Vagina (tissue), 2 donors: Measurements from ENCODE around the gene STEAP3. TPM values are rescaled to one million over a fixed set of nuclear protein-coding genes. Genes with fewer than 3 reads are reported as not detected.

Experiments
- DNase-seq, 2 donors: peaks; one replicate each; pipeline ENCODE4 v3.0.0-alpha.2; 2017; ENCODE audit errors: extremely low spot score in 2 of 2
- H3K27ac ChIP-seq: fragments of 200-600 bp; sonication (generic); one replicate; pipeline ENCODE4 v1.5.1; 2019
- H3K27me3 ChIP-seq: fragments of 200-600 bp; sonication (generic); one replicate; pipeline ENCODE4 v1.5.1; 2019
- H3K36me3 ChIP-seq, 2 donors: fragments of 200-600 bp; sonication (generic); one replicate each; pipeline ENCODE4 v1.5.1; 2017 to 2019
- H3K4me1 ChIP-seq: fragments of 200-600 bp; sonication (generic); one replicate; pipeline ENCODE4 v1.5.1; 2019
- H3K4me3 ChIP-seq, 2 donors: fragments of 200-600 bp; sonication (generic); 1 replicate in 1 of 2; 2 replicates in 1 of 2; pipeline ENCODE4 v1.5.1; 2016 to 2019
- H3K9me3 ChIP-seq: fragments of 200-600 bp; sonication (generic); one replicate; pipeline ENCODE4 v1.5.1; 2019
- CTCF ChIP-seq, 3 experiments: fragments of 450-650 bp in 2 of 3; fragments of 200-600 bp in 1 of 3; sonication (generic) in 1 of 3; IDR thresholded peaks; one replicate each; pipeline ENCODE4 v1.5.1; 2017 to 2019; ENCODE audit warnings: antibody characterized with exemption in 3 of 3, mild to moderate bottlenecking in 2 of 3, moderate library complexity in 2 of 3
- POLR2A ChIP-seq, 2 donors: fragments of 450-650 bp; IDR thresholded peaks; one replicate each; pipeline ENCODE4 v1.6.1; 2017; ENCODE audit warnings: antibody characterized with exemption in 2 of 2, mild to moderate bottlenecking in 2 of 2, moderate library complexity in 2 of 2
- POLR2AphosphoS5 ChIP-seq, 2 donors: sonication (generic); formaldehyde crosslinking; IDR thresholded peaks; one replicate each; pipeline ENCODE4 v1.9.0; 2017; ENCODE audit warnings: antibody characterized with exemption in 2 of 2, mild to moderate bottlenecking in 2 of 2, low read depth in 1 of 2; ENCODE audit not compliant: insufficient read depth in 1 of 2
- intact Hi-C: fragments of 100-400 bp; cut with DNase I; formaldehyde crosslinking; loops from one replicate; pipeline ENCODE4 v1.15.1; 2023
- total RNA-seq: library from RNA; depleted of rRNA; stranded (reverse); fragments of >200 nt; gene quantifications from one replicate; pipeline ENCODE4 v1.2.3, GENCODE V29; 2016

STEAP3 gene
- total RNA-seq, 1 donor from 2014 or later, result 22.1 TPM

- DNase-seq, result no peak
- Histone ChIP-seq H3K4me3 (no peak overlapping the region), H3K9me3 (no peaks in the 10 kb centered on the region), H3K27me3 (no peaks in the 10 kb centered on the region), H3K4me1 (no peaks in the 10 kb centered on the region), H3K36me3 (no peaks in the 10 kb centered on the region), H3K27ac (no peak overlapping the region)
- TF ChIP-seq POLR2AphosphoS5 (IDR thresholded peaks at IDR 0.05; ENCODE audit: insufficient read depth in 1 of 2, low read depth in 1 of 2) (no peak), POLR2A (IDR thresholded peaks at IDR 0.05) (no peak), CTCF (IDR thresholded peaks at IDR 0.05) (no peak)
- intact Hi-C loops, result no loop called here
Measured at GRCh38 chr2:119280680-119281079, 57.0 kb downstream of the STEAP3 start.

GRCh38 chr2:119282146-119282995 lies 58.7 kb downstream of the STEAP3 start:
- DNase-seq, result no peak
- H3K4me1 ChIP-seq, result no peaks in the 10 kb centered on the region
- H3K36me3 ChIP-seq, result no peaks in the 10 kb centered on the region
- no peak overlapping the region for H3K4me3 ChIP-seq
- no peaks in the 10 kb centered on the region for H3K27me3 ChIP-seq
- TF ChIP-seq POLR2AphosphoS5 (IDR thresholded peaks at IDR 0.05; ENCODE audit: insufficient read depth in 1 of 2, low read depth in 1 of 2) (no peak), POLR2A (IDR thresholded peaks at IDR 0.05) (no peak), CTCF (IDR thresholded peaks at IDR 0.05) (no peak)
- intact Hi-C loops, result no loop called here
- H3K9me3 ChIP-seq, result no peaks in the 10 kb centered on the region
- H3K27ac ChIP-seq, result no peak overlapping the region

GRCh38 chr2:119282996-119283511 lies 59.4 kb downstream of the STEAP3 start:
- intact Hi-C loops, result no loop called here
- no peak for DNase-seq
- Histone ChIP-seq H3K27ac (no peak overlapping the region), H3K4me3 (no peak overlapping the region), H3K36me3 (no peaks in the 10 kb centered on the region), H3K4me1 (no peaks in the 10 kb centered on the region), H3K9me3 (no peaks in the 10 kb centered on the region), H3K27me3 (no peaks in the 10 kb centered on the region)
- TF ChIP-seq CTCF (IDR thresholded peaks at IDR 0.05), result no peak
- TF ChIP-seq POLR2A (IDR thresholded peaks at IDR 0.05), result no peak
- no peak for TF ChIP-seq POLR2AphosphoS5 (IDR thresholded peaks at IDR 0.05; ENCODE audit: insufficient read depth in 1 of 2, low read depth in 1 of 2)

GRCh38 chr2:119283873-119284331 lies 60.3 kb downstream of the STEAP3 start:
- no peak for DNase-seq
- H3K4me3 ChIP-seq, result no peak overlapping the region
- H3K4me1 ChIP-seq, result no peaks in the 10 kb centered on the region
- no peaks in the 10 kb centered on the region for H3K9me3 ChIP-seq
- H3K27me3 ChIP-seq, result no peaks in the 10 kb centered on the region
- no peak overlapping the region for H3K27ac ChIP-seq
- intact Hi-C loops, result no loop called here
- no peak for TF ChIP-seq POLR2A (IDR thresholded peaks at IDR 0.05)
- TF ChIP-seq CTCF (IDR thresholded peaks at IDR 0.05), result no peak
- TF ChIP-seq POLR2AphosphoS5 (IDR thresholded peaks at IDR 0.05; ENCODE audit: insufficient read depth in 1 of 2, low read depth in 1 of 2), result peak; percentile 42 to 56
- H3K36me3 ChIP-seq, result no peaks in the 10 kb centered on the region

GRCh38 chr2:119286661-119287060 lies 63.0 kb downstream of the STEAP3 start:
- no peak for DNase-seq
- no peaks in the 10 kb centered on the region for H3K27me3 ChIP-seq
- H3K9me3 ChIP-seq, result no peaks in the 10 kb centered on the region
- no peak for TF ChIP-seq POLR2A (IDR thresholded peaks at IDR 0.05)
- TF ChIP-seq CTCF (IDR thresholded peaks at IDR 0.05), result no peak
- no peak for TF ChIP-seq POLR2AphosphoS5 (IDR thresholded peaks at IDR 0.05; ENCODE audit: insufficient read depth in 1 of 2, low read depth in 1 of 2)
- H3K4me1 ChIP-seq, result no peaks in the 10 kb centered on the region
- intact Hi-C loops, result no loop called here
- no peak overlapping the region for H3K27ac ChIP-seq
- H3K36me3 ChIP-seq, result no peaks in the 10 kb centered on the region
- no peak overlapping the region for H3K4me3 ChIP-seq
